HG03095 (cell line): ENCODE data around the gene HS3ST4.
"Not testable (repeated sequence)": the region's sequence is repeated elsewhere in the genome, so short reads cannot be mapped to it uniquely, and the experiment has no call there.

Experiments used
- ATAC-seq: cut with Tn5 transposase; IDR thresholded peaks from one replicate; pipeline ENCODE4 v1.9.1; 2021; ENCODE audit warnings: moderate library complexity; ENCODE audit not compliant: unreplicated experiment

Gene HS3ST4

GRCh38 chr16:25729188-25729915 is 37.6 kb downstream of the HS3ST4 start:
- ATAC-seq: no peak

GRCh38 chr16:25730396-25730795 is 38.6 kb downstream of the HS3ST4 start:
- ATAC-seq: no peak

GRCh38 chr16:25734430-25735385 is 42.9 kb downstream of the HS3ST4 start:
- no peak for ATAC-seq

- no peak for ATAC-seq
These were observed 43.9 kb downstream of the HS3ST4 start for GRCh38 chr16:25735645-25736044.

- ATAC-seq: no peak
These were observed 55.5 kb downstream of the HS3ST4 start for GRCh38 chr16:25747160-25747758.

GRCh38 chr16:25748092-25748654 is 56.4 kb downstream of the HS3ST4 start:
- ATAC-seq: no peak

GRCh38 chr16:25750488-25751216 is 58.9 kb downstream of the HS3ST4 start:
- no peak for ATAC-seq

- no peak for ATAC-seq
These were observed 59.6 kb downstream of the HS3ST4 start for GRCh38 chr16:25751230-25751835.

- ATAC-seq: no peak
These were observed 72.7 kb downstream of the HS3ST4 start for GRCh38 chr16:25764466-25764865.

GRCh38 chr16:25771216-25771615 is 79.5 kb downstream of the HS3ST4 start:
- no peak for ATAC-seq

GRCh38 chr16:25771812-25772568 is 80.2 kb downstream of the HS3ST4 start:
- no peak for ATAC-seq

GRCh38 chr16:25776214-25776613 is 84.5 kb downstream of the HS3ST4 start:
- not testable (repeated sequence) for ATAC-seq

GRCh38 chr16:25783226-25783625 is 91.5 kb downstream of the HS3ST4 start:
- no peak for ATAC-seq

GRCh38 chr16:25785361-25785760 is 93.6 kb downstream of the HS3ST4 start:
- ATAC-seq: no peak

- ATAC-seq: no peak
These were observed 95.0 kb downstream of the HS3ST4 start for GRCh38 chr16:25786748-25787147.

- no peak for ATAC-seq
These were observed 96.9 kb downstream of the HS3ST4 start for GRCh38 chr16:25788637-25789036.

GRCh38 chr16:25796239-25796638 is 104.5 kb downstream of the HS3ST4 start:
- no peak for ATAC-seq

GRCh38 chr16:25798065-25798464 is 106.3 kb downstream of the HS3ST4 start:
- no peak for ATAC-seq

- ATAC-seq: no peak
These were observed 108.1 kb downstream of the HS3ST4 start for GRCh38 chr16:25799816-25800215.
